ENCODE measurements around the gene TEX14.
A peak's percentile ranks its signal among the peaks of the same experiment; 100 is the strongest.

Gene TEX14, protein sequence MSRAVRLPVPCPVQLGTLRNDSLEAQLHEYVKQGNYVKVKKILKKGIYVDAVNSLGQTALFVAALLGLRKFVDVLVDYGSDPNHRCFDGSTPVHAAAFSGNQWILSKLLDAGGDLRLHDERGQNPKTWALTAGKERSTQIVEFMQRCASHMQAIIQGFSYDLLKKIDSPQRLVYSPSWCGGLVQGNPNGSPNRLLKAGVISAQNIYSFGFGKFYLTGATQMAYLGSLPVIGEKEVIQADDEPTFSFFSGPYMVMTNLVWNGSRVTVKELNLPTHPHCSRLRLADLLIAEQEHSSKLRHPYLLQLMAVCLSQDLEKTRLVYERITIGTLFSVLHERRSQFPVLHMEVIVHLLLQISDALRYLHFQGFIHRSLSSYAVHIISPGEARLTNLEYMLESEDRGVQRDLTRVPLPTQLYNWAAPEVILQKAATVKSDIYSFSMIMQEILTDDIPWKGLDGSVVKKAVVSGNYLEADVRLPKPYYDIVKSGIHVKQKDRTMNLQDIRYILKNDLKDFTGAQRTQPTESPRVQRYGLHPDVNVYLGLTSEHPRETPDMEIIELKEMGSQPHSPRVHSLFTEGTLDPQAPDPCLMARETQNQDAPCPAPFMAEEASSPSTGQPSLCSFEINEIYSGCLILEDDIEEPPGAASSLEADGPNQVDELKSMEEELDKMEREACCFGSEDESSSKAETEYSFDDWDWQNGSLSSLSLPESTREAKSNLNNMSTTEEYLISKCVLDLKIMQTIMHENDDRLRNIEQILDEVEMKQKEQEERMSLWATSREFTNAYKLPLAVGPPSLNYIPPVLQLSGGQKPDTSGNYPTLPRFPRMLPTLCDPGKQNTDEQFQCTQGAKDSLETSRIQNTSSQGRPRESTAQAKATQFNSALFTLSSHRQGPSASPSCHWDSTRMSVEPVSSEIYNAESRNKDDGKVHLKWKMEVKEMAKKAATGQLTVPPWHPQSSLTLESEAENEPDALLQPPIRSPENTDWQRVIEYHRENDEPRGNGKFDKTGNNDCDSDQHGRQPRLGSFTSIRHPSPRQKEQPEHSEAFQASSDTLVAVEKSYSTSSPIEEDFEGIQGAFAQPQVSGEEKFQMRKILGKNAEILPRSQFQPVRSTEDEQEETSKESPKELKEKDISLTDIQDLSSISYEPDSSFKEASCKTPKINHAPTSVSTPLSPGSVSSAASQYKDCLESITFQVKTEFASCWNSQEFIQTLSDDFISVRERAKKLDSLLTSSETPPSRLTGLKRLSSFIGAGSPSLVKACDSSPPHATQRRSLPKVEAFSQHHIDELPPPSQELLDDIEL (N-terminal part only)

DNA sequence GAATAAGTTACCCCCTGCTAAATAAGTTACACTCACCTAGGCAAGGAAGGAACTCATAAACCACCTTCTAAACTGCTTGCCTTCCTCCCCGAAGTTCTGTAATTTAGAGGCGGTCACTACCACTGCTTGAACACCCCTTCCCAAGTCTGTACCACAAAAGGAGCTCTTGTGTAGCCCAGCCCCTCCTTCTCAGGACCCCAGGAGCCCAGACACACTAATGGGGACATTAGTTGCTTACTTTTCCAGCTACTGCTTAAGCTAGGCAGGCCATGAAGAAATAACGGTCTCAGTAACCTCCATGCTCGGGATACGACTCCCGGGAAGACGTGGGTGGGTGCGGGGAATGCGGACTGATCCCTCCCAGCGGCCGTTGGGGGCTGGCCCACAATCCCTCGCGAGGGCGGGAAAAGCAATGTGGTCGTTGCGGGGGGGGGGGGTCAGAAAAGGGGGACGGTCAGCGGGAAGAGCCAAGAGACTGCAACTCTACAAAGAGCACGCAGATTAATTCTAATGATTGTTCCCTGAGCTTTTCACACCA, at the start of gene TEX14:
Gene TEX14, minus strand, starts transcription at position 345 of the 538 bp plus-strand sequence. CDS start 40,044 bp downstream, outside the sequence.
- DNase-seq (ENCODE audit: low spot score): no peak

DNA sequence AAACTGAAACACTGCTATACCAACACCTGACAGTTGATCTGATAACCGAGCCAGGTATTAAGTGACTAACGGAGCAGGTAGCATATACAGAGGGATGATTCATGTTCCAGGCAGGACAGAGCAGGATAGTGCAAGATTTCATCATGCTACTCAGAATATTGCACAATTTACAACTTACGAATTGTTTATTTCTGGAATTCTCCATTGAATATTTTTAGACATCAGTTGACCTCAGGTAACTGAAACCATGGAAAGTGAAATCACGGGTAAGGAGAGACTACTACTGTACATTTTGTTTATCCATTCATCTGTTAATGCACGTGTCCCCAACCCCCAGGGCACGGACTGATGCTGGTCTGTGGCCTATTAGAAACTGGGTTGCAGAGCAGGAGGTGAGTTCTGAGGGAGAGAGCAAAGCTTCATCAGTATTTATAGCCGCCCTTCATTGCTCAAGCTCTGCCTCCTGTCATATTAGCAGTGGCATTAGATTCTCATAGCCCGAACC, 49.3 kb upstream of the TEX14 start:
- DNase-seq (ENCODE audit: low spot score): no peak

DNA sequence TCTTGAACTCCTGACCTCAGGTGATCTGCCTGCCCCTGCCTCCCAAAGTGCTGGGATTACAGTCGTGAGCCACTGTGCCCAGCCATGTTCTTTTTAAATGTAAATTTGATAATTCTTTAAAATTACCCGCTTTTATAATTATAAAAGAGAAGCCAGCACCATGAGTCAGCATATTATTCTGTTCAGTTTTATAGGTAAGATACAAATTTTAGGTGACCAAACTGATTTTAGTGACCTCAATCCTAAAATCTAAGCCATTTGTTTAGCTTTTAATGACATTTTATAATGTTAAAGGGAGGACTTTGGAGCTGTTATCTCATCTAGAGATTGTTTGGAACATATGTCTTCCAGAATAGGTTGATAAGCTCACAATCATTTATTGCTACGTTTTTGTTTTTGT, 43.0 kb upstream of the TEX14 start:
- no peak for DNase-seq (ENCODE audit: low spot score)

- no peak for DNase-seq (ENCODE audit: low spot score)
Observed at GRCh38 chr17:58734040-58734439, 42.2 kb upstream of the TEX14 start.

DNA sequence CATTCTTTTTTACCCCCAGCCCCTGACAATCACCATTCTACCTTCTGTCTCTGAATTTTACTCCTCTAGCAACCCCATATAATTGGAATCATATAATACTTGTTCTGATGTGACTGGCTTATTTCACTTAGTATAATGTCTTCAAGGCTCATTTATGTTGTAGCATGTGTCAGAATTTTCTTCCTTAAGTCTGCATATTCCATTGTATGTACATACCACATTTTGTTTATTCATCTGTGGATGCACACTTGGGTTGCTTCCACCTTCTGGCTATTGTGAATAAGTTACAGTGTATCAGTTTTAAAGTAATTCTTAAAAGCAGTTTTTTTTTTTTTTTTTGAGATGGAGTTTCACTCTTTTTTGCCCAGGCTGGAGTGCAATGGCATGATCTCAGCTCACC, 39.1 kb upstream of the TEX14 start:
- DNase-seq (ENCODE audit: low spot score): no peak

GRCh38 chr17:58728798-58729197, 37.0 kb upstream of the TEX14 start:
- DNase-seq (ENCODE audit: low spot score): peak; percentile 11

DNA sequence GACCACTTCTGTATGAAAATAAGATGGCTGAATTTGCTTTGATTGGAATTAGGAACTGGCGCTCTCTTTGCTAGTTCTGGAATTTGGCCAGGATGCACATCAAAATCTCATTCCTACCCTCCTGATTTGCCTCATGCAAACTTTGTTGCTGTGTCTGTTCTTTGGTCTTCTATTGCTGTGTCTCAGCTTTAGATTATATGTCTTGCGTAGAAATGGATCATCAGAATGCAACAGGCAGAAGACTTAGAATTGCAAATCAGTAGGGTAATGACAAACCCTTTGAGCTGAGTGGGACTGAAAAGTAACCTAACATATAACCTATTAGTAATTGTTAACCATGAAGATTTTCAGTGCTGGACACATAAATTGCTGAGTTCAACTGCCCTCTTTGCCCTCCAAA, 30.9 kb upstream of the TEX14 start:
- no peak for DNase-seq (ENCODE audit: low spot score)

- no peak for DNase-seq (ENCODE audit: low spot score)
Observed at GRCh38 chr17:58722274-58722673, 30.4 kb upstream of the TEX14 start.

GRCh38 chr17:58710948-58711552, 19.2 kb upstream of the TEX14 start:
- peak; percentile 55 for DNase-seq (ENCODE audit: low spot score)

DNA sequence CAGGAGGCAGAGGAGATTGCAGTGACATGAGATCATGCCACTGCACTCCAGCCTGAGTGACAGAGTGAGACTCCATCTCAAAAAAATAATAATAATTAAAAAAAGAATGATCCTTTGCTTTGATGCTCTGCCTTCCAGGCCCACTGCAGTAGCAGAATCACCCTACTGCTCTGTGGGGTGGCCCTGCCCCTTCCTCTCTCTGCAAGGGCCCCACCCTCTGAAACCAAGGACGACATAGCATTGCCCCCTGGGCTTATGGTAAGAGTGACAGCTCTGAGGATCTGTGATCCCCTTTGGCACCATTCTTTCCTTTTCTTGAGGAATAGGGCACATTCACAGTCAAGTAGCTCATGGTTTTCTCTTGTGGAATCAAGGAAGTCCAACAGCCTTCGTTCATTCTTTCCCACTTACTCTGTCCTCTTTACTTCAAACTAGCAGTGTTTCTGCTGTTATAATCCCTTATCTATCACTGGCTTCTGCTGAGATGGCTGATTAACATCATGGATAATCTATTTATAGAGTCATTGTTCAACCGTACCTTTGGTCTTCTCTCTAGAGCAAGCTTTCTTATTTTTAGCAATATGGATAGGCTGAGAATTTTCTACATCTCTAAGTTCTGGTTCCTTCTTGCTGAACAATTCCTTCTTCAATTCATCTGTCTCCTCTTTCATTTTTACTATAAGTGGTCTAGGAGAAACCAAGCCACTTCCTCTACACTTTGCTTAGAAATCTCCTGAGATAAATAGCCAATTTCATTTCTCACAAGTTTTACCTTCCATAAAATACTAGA, 14.7 kb upstream of the TEX14 start:
- no peak for DNase-seq (ENCODE audit: low spot score)

DNA sequence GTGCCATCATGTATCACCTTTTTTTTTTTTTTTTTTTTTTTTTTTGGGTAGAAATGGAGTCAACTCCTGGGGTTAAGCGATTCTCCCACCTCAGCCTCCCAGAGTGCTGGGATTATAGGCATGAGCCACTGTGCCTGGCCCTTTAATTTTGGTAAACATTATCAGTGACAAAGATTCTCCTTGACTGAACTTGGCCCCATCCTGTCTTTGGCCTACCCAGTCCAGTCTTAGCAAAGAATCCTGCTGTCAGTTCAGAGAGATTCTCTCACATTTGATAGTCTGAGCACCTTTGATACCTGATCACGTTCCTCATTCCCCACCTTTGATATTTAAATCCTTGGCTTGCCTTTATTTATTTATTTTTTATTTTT, 12.1 kb upstream of the TEX14 start:
- no peak for DNase-seq (ENCODE audit: low spot score)

- peak; percentile 39 for DNase-seq (ENCODE audit: low spot score)
Observed at GRCh38 chr17:58703137-58703915, 11.5 kb upstream of the TEX14 start.

GRCh38 chr17:58702708-58703107, 10.9 kb upstream of the TEX14 start:
- no peak for DNase-seq (ENCODE audit: low spot score)

DNA sequence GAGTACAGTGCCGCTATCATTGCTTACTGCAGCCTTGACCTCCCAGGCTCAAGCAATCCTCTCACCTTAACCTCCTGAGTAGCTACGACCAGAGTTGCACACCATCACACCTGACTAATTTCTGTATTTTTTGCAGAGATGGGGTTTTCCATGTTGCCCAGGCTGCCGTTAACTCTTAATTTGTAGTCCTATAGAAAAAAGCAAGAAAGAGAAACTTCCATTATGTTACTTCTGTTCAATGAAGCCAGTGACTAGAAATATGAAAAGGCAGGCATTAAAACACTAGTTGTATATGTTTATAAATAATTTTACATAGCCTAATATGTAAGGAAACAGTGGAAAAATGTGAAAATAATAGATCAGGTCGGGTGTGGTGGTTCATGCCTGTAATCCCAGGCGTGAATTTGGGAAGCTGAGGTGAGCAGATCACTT, 10.2 kb upstream of the TEX14 start:
- DNase-seq (ENCODE audit: low spot score): no peak

- DNase-seq (ENCODE audit: low spot score): no peak
Observed at GRCh38 chr17:58699771-58700170, 7.9 kb upstream of the TEX14 start.

DNA sequence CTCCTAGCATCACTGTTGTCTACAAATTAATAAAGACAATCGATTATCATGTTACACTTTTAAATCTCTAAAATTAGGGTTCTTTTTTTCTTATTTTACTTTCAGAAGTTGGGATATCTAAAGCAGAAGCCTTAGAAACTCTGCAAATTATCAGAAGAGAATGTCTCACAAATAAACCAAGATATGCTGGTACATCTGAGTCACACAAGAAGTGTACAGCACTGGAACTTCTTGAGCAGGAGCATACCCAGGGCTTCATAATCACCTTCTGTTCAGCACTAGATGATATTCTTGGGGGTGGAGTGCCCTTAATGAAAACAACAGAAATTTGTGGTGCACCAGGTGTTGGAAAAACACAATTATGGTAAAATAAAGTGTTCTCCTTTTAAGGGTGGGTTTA, 3.0 kb upstream of the TEX14 start:
- DNase-seq (ENCODE audit: low spot score): no peak

DNA sequence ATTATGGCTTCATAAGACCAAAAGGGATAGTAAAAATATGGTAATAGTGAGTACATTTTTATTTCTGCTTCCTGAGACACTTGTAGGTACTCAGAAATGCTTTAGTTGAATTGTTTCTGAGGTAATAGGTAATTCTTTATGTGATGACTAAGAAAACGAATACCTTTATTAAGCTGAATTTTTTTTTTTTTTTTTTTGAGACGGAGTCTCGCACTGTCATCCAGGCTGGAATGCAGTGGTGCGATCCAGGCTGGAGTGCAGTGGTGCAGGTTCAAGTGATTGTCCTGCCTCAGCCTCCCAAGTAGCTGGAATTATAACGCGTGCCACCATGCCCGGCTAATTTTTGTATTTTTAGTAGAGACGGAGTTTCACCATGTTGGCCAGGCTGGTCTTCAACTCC, 2.5 kb upstream of the TEX14 start:
- no peak for DNase-seq (ENCODE audit: low spot score)

GRCh38 chr17:58693751-58694150, 1.9 kb upstream of the TEX14 start:
- DNase-seq (ENCODE audit: low spot score): no peak

- DNase-seq (ENCODE audit: low spot score): peak; percentile 17
Observed at GRCh38 chr17:58693208-58693607, 1.4 kb upstream of the TEX14 start.
